Neural crest cell (in vitro differentiated cells): ENCODE measurements around the gene VWA3A. TPM values are rescaled to one million over a fixed set of nuclear protein-coding genes. Genes with fewer than 3 reads are reported as not detected.
"Not testable (repeated sequence)": the region's sequence is repeated elsewhere in the genome, so short reads cannot be mapped to it uniquely, and the experiment has no call there.

Source experiments
- DNase-seq: peaks from one replicate; pipeline ENCODE4 v3.0.0; 2021; ENCODE audit warnings: low read depth, mixed read lengths, low spot score
- H3K27ac Mint-ChIP-seq: one replicate; pipeline ENCODE4 v1.8.0; 2021; ENCODE audit warnings: mild to moderate bottlenecking, mixed read lengths; ENCODE audit not compliant: unreplicated experiment
- H3K27me3 Mint-ChIP-seq: 2 replicates; pipeline ENCODE4 v1.8.0; 2021; ENCODE audit warnings: low read depth, mild to moderate bottlenecking, mixed read lengths
- H3K36me3 Mint-ChIP-seq: 2 replicates; pipeline ENCODE4 v1.8.0; 2021; ENCODE audit warnings: low read depth, mild to moderate bottlenecking, mixed read lengths
- H3K4me1 Mint-ChIP-seq: 2 replicates; pipeline ENCODE4 v1.8.0; 2021; ENCODE audit warnings: mixed read lengths
- H3K4me3 Mint-ChIP-seq: one replicate; pipeline ENCODE4 v1.8.0; 2021; ENCODE audit warnings: mild to moderate bottlenecking, mixed read lengths
- H3K9me3 Mint-ChIP-seq: 2 replicates; pipeline ENCODE4 v1.8.0; 2021; ENCODE audit warnings: mixed read lengths
- total RNA-seq: library from RNA; stranded (reverse); gene quantifications from 2 replicates; pipeline ENCODE4 v1.2.1, GENCODE V29; 2021
- TF ChIP-seq, protein P1 (sequence below): fragments of 200-600 bp; sonication (generic); conservative IDR thresholded peaks from 2 replicates; pipeline ENCODE4 v1.5.0; 2021; ENCODE audit warnings: antibody characterized with exemption, mild to moderate bottlenecking

VWA3A gene
- total RNA-seq, 1 donor from 2014 or later = not detected

- TF ChIP-seq, protein P1, sequence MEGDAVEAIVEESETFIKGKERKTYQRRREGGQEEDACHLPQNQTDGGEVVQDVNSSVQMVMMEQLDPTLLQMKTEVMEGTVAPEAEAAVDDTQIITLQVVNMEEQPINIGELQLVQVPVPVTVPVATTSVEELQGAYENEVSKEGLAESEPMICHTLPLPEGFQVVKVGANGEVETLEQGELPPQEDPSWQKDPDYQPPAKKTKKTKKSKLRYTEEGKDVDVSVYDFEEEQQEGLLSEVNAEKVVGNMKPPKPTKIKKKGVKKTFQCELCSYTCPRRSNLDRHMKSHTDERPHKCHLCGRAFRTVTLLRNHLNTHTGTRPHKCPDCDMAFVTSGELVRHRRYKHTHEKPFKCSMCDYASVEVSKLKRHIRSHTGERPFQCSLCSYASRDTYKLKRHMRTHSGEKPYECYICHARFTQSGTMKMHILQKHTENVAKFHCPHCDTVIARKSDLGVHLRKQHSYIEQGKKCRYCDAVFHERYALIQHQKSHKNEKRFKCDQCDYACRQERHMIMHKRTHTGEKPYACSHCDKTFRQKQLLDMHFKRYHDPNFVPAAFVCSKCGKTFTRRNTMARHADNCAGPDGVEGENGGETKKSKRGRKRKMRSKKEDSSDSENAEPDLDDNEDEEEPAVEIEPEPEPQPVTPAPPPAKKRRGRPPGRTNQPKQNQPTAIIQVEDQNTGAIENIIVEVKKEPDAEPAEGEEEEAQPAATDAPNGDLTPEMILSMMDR = no peak
- Mint-ChIP-seq H3K27me3 (peaks cover 18% of the 10 kb centered on the region), H3K27ac (no peak overlapping the region), H3K4me1 (no peaks in the 10 kb centered on the region), H3K36me3 (no peaks in the 10 kb centered on the region), H3K4me3 (no peak overlapping the region), H3K9me3 (no peaks in the 10 kb centered on the region)
- DNase-seq = no peak
Observed at GRCh38 chr16:22147853-22148252, 55.5 kb downstream of the VWA3A start.

GRCh38 chr16:22151246-22151998, 59.1 kb downstream of the VWA3A start:
- no peak overlapping the region for H3K27ac Mint-ChIP-seq
- DNase-seq = no peak
- H3K4me1 Mint-ChIP-seq = no peaks in the 10 kb centered on the region
- TF ChIP-seq, protein P1 = no peak
- no peak overlapping the region for H3K4me3 Mint-ChIP-seq
- H3K27me3 Mint-ChIP-seq = peaks cover 14% of the 10 kb centered on the region
- no peaks in the 10 kb centered on the region for H3K9me3 Mint-ChIP-seq
- H3K36me3 Mint-ChIP-seq = no peaks in the 10 kb centered on the region

DNA sequence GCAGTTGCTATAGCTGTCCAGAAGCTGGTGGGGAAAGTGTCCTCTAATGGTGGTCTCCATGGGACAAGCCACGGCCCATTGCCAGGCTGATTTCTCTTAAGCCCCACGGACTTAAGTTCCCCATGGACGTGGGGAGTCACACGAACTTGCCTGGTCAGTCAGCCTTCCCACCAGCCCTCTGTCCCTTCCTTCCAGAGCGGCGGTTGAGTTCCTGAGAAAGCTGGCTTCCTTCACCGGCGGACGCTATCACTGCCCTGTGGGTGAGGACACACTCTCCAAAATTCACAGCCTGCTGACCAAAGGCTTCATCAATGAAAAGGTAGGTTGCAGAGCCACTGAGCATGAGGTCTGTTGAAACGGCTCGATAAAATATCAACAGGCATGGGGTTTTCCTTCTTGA, 60.0 kb downstream of the VWA3A start:
- Mint-ChIP-seq H3K36me3 (no peaks in the 10 kb centered on the region), H3K27ac (no peak overlapping the region), H3K9me3 (no peaks in the 10 kb centered on the region), H3K27me3 (peaks cover 13% of the 10 kb centered on the region), H3K4me3 (no peak overlapping the region), H3K4me1 (no peaks in the 10 kb centered on the region)
- TF ChIP-seq, protein P1 = no peak
- no peak for DNase-seq

- not testable (repeated sequence) for H3K9me3 Mint-ChIP-seq, H3K36me3 Mint-ChIP-seq, H3K4me3 Mint-ChIP-seq, H3K4me1 Mint-ChIP-seq, DNase-seq, H3K27ac Mint-ChIP-seq
- H3K27me3 Mint-ChIP-seq = peaks cover 13% of the 10 kb centered on the region
Observed at GRCh38 chr16:22153078-22153477, 60.7 kb downstream of the VWA3A start.

DNA sequence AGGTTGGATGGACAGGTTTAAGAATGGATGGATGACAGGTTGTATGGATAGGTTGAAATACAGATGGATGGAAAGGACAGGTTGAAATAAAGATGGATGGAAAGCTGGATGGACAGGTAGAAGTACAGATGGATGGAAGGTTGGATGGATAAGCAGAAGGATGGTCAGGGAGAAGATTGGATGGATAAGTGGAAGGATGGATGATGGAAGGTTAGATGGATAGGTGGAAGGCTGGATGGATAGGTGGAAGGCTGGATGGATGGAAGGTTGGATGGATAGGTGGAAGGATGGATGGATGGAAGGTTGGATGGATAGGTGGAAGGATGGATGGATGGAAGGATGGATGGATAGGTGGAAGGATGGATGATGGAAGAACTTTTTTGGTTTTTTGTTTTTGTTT, 69.1 kb downstream of the VWA3A start:
- TF ChIP-seq, protein P1 = no peak
- DNase-seq = no peak
- Mint-ChIP-seq H3K4me1 (no peaks in the 10 kb centered on the region), H3K27me3 (peaks cover 67% of the 10 kb centered on the region), H3K9me3 (peaks cover 5% of the 10 kb centered on the region), H3K36me3 (no peaks in the 10 kb centered on the region), H3K27ac (no peak overlapping the region), H3K4me3 (no peak overlapping the region)

- peaks cover 5% of the 10 kb centered on the region for H3K9me3 Mint-ChIP-seq
- H3K36me3 Mint-ChIP-seq = no peaks in the 10 kb centered on the region
- TF ChIP-seq, protein P1 = no peak
- no peak within 1 kb of the TSS for H3K27ac Mint-ChIP-seq
- H3K27me3 Mint-ChIP-seq = peaks cover 69% of the 10 kb centered on the region
- no peak for DNase-seq
- no peaks in the 10 kb centered on the region for H3K4me1 Mint-ChIP-seq
- no peak within 1 kb of the TSS for H3K4me3 Mint-ChIP-seq
Observed at GRCh38 chr16:22161999-22162655, 69.8 kb downstream of the VWA3A start, which contains the start of gene SDR42E2. TSS of gene SDR42E2 (plus strand) at chr16:22162506. CDS start at chr16:22165583, 3,077 bp downstream.
